HepG2 (cell line): Measurements from ENCODE around the gene MT1A. TPM values are rescaled to one million over a fixed set of nuclear protein-coding genes. Genes with fewer than 3 reads are reported as not detected.

ENCODE experiments used
- ASH2L ChIP-seq: fragments of 300-600, 200-600 bp; sonication (generic); IDR thresholded peaks from 2 replicates; pipeline ENCODE4 v1.7.0; 2017; ENCODE audit warnings: low read depth, mild to moderate bottlenecking, moderate library complexity, mixed read lengths, low read length; ENCODE audit not compliant: insufficient read length
- ATF2 ChIP-seq: sonication (generic); formaldehyde crosslinking; IDR thresholded peaks from 2 replicates; pipeline ENCODE4 v1.4.0; 2020; ENCODE audit warnings: missing genetic modification reagents
- CBFB ChIP-seq: sonication (generic); formaldehyde crosslinking; IDR thresholded peaks from 2 replicates; pipeline ENCODE4 v1.4.0; 2020; ENCODE audit warnings: missing genetic modification reagents
- CSRNP2 ChIP-seq: sonication (generic); formaldehyde crosslinking; conservative IDR thresholded peaks from 2 replicates; pipeline ENCODE4 v1.8.0; 2022; ENCODE audit warnings: low read depth, missing genetic modification reagents
- GMEB1 ChIP-seq: sonication (generic); formaldehyde crosslinking; IDR thresholded peaks from 2 replicates; pipeline ENCODE4 v1.5.1; 2020; ENCODE audit warnings: missing genetic modification reagents, mild to moderate bottlenecking, borderline replicate concordance
- GPN1 ChIP-seq: sonication (generic); formaldehyde crosslinking; IDR thresholded peaks from 2 replicates; pipeline ENCODE4 v1.5.1; 2020; ENCODE audit warnings: missing genetic modification reagents, borderline replicate concordance
- KDM3A ChIP-seq: IDR thresholded peaks from 2 replicates; pipeline ENCODE4 v1.6.1; 2018; ENCODE audit warnings: low read depth, missing compliant biosample characterization
- MAFF ChIP-seq: IDR thresholded peaks from 2 replicates; pipeline ENCODE4 v1.6.1; 2011; ENCODE audit warnings: low read depth, low read length, improper control_type of control experiment
- MAFK ChIP-seq, 2 experiments: IDR thresholded peaks in 1 of 2; conservative IDR thresholded peaks in 1 of 2; 2 replicates each; pipeline ENCODE4 v1.6.1; 2011; ENCODE audit warnings: improper control_type of control experiment in 2 of 2, low read length in 2 of 2
- MTF2 ChIP-seq: sonication (generic); formaldehyde crosslinking; IDR thresholded peaks from 2 replicates; pipeline ENCODE4 v1.5.0; 2020; ENCODE audit warnings: missing genetic modification reagents, borderline replicate concordance
- YEATS4 ChIP-seq: sonication (generic); formaldehyde crosslinking; IDR thresholded peaks from 2 replicates; pipeline ENCODE4 v1.4.0; 2020; ENCODE audit warnings: missing genetic modification reagents, borderline replicate concordance
- ZFX ChIP-seq: sonication (generic); formaldehyde crosslinking; IDR thresholded peaks from 2 replicates; pipeline ENCODE4 v1.4.0; 2020; ENCODE audit warnings: mild to moderate bottlenecking, low read depth, missing genetic modification reagents, moderate library complexity
- ZKSCAN5 ChIP-seq: sonication (generic); formaldehyde crosslinking; IDR thresholded peaks from 2 replicates; pipeline ENCODE4 v1.5.1; 2020; ENCODE audit warnings: mild to moderate bottlenecking, missing genetic modification reagents
- ZNF160 ChIP-seq: sonication (generic); formaldehyde crosslinking; IDR thresholded peaks from 2 replicates; pipeline ENCODE4 v1.8.0; 2022; ENCODE audit warnings: mild to moderate bottlenecking, inconsistent platforms, missing genetic modification reagents
- ZNF362 ChIP-seq: sonication (generic); formaldehyde crosslinking; IDR thresholded peaks from 2 replicates; pipeline ENCODE4 v1.4.0; 2020; ENCODE audit warnings: missing genetic modification reagents, mild to moderate bottlenecking, borderline replicate concordance
- polyA plus RNA-seq, 8 experiments: library from polyadenylated mRNA; depleted of rRNA in 3 of 8; stranded (reverse) in 7 of 8; unstranded in 1 of 8; fragments of >200 nt; fragmentation: Illumina TruSeq in 4 of 8; extraction: Trizol in 4 of 8; gene quantifications; 2 replicates each; pipeline versions ENCODE4 v1.2.1 to v1.2.3, GENCODE V29; 2011 to 2016; ENCODE audit warnings: low read depth in 4 of 8, missing spikeins in 1 of 8, mixed read lengths in 1 of 8; ENCODE audit not compliant: insufficient read depth in 1 of 8
- total RNA-seq, 5 experiments: library from RNA; depleted of rRNA; stranded (reverse); fragments of >200 nt; fragmentation: Illumina TruSeq; extraction: Trizol; gene quantifications; 2 replicates each; pipeline ENCODE4 v1.2.3, GENCODE V29; 2016; ENCODE audit warnings: low read depth in 1 of 5
- TF ChIP-seq, protein P1 (sequence below): sonication (generic); formaldehyde crosslinking; IDR thresholded peaks from 2 replicates; pipeline ENCODE4 v1.4.0; 2020; ENCODE audit warnings: missing genetic modification reagents
- TF ChIP-seq, protein P2 (sequence below): IDR thresholded peaks from 2 replicates; pipeline ENCODE4 v1.6.1; 2016

MT1A gene
- total and polyA plus RNA-seq, 2 of the 13 experiments (the other 11 are each of a cell fraction or from before 2014, with no cell fraction given), result 8.3 to 10.4 TPM

GRCh38 chr16:56681939-56682702 is 43.7 kb downstream of the MT1A start, which contains the start of gene MT1X (continued):
- TF ChIP-seq ZNF362 (CRISPR knock-in tag) (peak; percentile 30; the same call in 1 of the 2 replicates), ZFX (CRISPR knock-in tag) (peak; percentile 84), MAFK (conservative IDR thresholded peaks at IDR 0.05 in 1 of 2, IDR thresholded peaks at IDR 0.05 in 1 of 2; ENCODE audit: low read length in 2 of 2) (peak; percentile 39 to 58; a peak in 3 of 4 replicates), ATF2 (peak; percentile 41; the same call in 1 of the 2 replicates), CSRNP2 (no peak), GPN1 (no peak), GMEB1 (CRISPR knock-in tag) (peak; percentile 51; the same call in 1 of the 2 replicates), YEATS4 (peak; percentile 76; the same call in 1 of the 2 replicates), KDM3A (CRISPR knock-in tag) (peak; percentile 73; the same call in 1 of the 2 replicates), ZNF160 (CRISPR knock-in tag) (no peak; the same call in 1 of the 2 replicates), MAFF (peak; percentile 27; the same call in 1 of the 2 replicates), ASH2L (peak; percentile 68), MTF2 (CRISPR knock-in tag) (peak; percentile 77; the same call in 1 of the 2 replicates), ZKSCAN5 (CRISPR knock-in tag) (no peak), CBFB (CRISPR knock-in tag) (0 out of 2 replicates have a peak, but pooled peaks have one; percentile 28)
- TF ChIP-seq, protein P1, sequence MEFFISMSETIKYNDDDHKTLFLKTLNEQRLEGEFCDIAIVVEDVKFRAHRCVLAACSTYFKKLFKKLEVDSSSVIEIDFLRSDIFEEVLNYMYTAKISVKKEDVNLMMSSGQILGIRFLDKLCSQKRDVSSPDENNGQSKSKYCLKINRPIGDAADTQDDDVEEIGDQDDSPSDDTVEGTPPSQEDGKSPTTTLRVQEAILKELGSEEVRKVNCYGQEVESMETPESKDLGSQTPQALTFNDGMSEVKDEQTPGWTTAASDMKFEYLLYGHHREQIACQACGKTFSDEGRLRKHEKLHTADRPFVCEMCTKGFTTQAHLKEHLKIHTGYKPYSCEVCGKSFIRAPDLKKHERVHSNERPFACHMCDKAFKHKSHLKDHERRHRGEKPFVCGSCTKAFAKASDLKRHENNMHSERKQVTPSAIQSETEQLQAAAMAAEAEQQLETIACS (CRISPR knock-in tag), result peak; percentile 39; the same call in 1 of the 2 replicates
- TF ChIP-seq, protein P2, sequence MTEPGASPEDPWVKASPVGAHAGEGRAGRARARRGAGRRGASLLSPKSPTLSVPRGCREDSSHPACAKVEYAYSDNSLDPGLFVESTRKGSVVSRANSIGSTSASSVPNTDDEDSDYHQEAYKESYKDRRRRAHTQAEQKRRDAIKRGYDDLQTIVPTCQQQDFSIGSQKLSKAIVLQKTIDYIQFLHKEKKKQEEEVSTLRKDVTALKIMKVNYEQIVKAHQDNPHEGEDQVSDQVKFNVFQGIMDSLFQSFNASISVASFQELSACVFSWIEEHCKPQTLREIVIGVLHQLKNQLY (CRISPR knock-in tag), result 0 out of 2 replicates have a peak, but pooled peaks have one; percentile 30
